C4-2B (cell line): Measurements from ENCODE around the gene ZNF205.

Source experiments
- CTCF ChIP-seq: fragments of 450-650 bp; conservative IDR thresholded peaks from 2 replicates; pipeline ENCODE4 v1.5.1; 2017; ENCODE audit warnings: mild to moderate bottlenecking
- ZFX ChIP-seq: fragments of 450-650 bp; IDR thresholded peaks from 2 replicates; pipeline ENCODE4 v1.6.1; 2017

GRCh38 chr16:3142770-3143169 is 30.4 kb downstream of the ZNF205 start:
- TF ChIP-seq CTCF (no peak), ZFX (no peak)
